ENCODE results near the gene TCN1. TPM values are rescaled to one million over a fixed set of nuclear protein-coding genes. Genes with fewer than 3 reads are reported as not detected.
"Not testable (repeated sequence)": the region's sequence is repeated elsewhere in the genome, so short reads cannot be mapped to it uniquely, and the experiment has no call there.

TCN1 gene
- total RNA-seq, 2 experiments from 2014 or later, result not detected

DNA sequence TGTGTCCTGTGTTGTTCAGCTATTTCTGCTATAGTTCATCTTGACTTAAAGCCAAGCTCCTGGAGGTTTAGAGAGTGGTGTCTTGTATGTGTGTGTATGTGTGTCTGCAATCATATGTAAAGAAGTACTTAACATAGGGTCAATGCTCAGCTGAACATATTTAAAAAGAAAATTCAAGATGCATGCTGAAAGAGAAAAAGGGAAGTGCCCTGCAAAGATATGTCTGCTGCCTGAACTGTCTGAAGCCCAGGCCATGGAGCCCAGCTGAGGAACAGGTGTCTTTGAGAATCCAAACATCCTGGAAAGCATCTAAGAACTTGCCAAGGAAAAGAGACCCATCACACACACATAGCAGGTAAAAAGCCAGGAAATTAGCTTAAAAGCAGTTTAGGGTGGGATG is 6.6 kb downstream of the TCN1 start:
- CTCF ChIA-PET, result no interaction called here
- POLR2A ChIA-PET, result no interaction called here

DNA sequence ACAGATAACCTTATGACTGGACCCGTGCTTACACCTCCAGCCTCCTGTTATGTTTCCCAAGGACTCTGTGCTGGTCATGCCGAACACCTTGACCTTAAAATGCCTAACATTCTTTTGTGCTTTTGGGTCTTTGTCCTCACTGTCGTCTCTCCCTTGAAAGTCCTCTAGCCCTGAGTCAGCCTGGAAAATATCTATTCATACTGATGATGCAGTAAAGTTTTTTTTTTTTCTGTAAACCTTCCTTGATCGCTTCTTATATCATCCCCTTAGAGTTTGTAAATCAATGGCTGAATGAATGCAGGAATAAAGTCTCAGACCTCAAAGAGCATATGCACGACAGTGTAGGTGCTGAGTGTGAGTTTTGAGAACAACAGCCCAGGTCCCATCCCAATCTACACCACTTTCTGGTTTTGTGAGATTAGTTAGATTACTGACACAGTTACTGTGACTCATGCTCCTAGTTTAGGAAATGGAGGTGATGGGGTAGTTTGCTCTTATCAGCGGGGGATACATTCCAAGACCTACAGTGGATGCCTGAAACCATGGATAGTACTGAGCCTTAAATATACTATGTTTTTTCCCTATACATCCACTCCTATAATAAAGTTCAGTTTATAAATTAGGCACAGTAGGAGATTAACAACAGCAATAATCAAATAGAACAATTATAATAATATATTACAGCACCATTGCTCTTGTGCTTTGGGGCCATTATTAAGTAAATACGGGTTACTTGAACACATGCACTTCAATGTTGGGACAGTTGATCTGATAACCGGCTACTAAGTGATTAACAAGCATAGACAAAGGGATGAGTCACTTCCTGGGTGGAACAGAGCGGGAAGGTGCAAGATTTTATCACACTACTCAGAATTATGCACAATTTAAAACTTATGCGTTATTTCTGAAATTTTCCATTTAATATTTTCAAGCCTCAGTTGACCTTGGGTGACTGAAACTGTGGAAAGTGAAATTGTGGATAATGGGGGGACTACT is 8.6 kb downstream of the TCN1 start:
- ChIA-PET POLR2A (no interaction called here), CTCF (no interaction called here)

GRCh38 chr11:59854871-59855270 is 11.4 kb downstream of the TCN1 start:
- ChIA-PET POLR2A (no interaction called here), CTCF (no interaction called here)

DNA sequence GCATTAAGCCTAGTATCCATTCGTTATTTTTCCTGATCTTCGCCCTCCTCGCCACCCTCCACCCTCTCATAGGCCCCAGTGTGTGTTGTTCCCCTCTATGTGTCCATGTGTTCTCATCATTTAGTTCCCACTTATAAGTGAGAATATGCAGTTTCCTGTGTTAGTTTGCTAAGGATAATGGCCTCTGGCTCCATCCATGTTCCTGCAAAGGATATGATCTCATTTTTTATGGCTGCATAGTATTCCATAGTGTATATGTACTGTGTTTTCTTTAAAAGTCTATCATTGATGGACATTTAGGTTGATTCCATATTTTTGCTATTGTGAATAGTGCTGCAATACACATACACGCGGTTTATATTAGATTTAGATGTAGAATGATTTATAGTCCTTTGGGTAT is 14.9 kb downstream of the TCN1 start:
- CTCF ChIA-PET, POLR2A ChIA-PET: not testable (repeated sequence)

GRCh38 chr11:59849551-59849950 is 16.7 kb downstream of the TCN1 start:
- POLR2A ChIA-PET, CTCF ChIA-PET: not testable (repeated sequence)

DNA sequence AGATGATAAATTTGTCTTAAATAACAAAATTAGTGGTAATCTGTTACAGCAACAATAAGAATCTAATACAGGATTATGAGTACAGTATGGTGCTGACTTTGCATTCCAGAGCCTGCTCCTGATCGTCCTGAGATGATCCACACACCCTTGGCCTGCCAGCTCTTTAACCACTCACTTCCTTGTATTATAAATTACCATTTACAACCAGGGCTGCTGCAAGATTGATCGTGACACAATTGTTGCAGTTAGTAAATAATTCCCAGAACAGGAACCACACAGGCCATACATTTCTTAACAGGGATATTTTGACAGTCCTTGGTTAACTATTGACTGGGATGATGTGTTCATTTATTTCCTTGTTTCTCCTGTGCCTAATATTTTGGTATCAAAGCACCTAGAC is 17.2 kb downstream of the TCN1 start:
- ChIA-PET CTCF (no interaction called here), POLR2A (no interaction called here)

DNA sequence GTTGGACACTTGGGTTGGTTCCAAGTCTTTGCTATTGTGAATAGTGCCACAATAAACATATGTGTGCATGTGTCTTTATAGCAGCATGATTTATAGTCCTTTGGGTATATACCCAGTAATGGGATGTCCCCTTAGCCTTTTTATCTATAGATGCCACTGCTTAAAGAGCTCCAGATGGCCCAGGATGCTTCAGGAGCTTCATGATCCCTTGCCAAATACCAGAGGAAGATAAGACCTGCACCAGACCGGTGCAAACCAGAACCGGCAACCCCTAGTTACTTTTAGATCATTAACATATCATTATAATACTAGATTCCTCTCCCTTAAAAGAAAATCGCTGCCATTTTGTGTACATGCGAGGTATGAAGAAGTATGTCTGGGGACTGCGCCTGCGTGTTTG is 17.8 kb downstream of the TCN1 start:
- POLR2A ChIA-PET, CTCF ChIA-PET: not testable (repeated sequence)

- POLR2A ChIA-PET, result no interaction called here
- CTCF ChIA-PET, result no interaction called here
These were observed 18.7 kb downstream of the TCN1 start for GRCh38 chr11:59847626-59848025.

GRCh38 chr11:59846556-59846955 is 19.7 kb downstream of the TCN1 start:
- ChIA-PET POLR2A (no interaction called here), CTCF (no interaction called here)

GRCh38 chr11:59845399-59845798 is 20.9 kb downstream of the TCN1 start, which contains the start of gene CBLIF:
TSS of gene CBLIF (minus strand) at chr11:59845499. CDS start at chr11:59845453, 46 bp downstream.
- ChIA-PET POLR2A (no interaction called here), CTCF (no interaction called here)

DNA sequence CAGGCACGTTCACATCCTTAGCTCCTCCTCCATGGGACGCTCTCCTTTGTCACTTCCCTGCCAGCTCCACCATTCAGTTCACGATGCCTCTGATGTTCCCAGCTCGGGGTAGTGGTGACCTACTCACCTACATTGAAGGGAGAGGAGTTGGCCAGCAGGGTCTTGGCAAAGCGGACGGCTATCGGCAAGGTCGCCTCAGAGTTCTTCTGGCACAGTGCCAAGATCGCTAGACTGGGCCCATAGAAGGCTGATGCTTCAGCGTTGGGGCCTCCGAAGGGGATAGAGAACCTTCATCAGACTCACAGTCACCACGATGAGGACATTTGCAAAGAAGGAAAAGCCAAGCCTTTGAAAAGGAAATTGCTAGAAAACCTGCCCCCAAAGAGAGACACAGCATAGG is 24.0 kb downstream of the TCN1 start:
- POLR2A ChIA-PET, result no interaction called here
- CTCF ChIA-PET, result no interaction called here

GRCh38 chr11:59841514-59841913 is 24.8 kb downstream of the TCN1 start:
- POLR2A ChIA-PET, result no interaction called here

GRCh38 chr11:59839615-59840014 is 26.7 kb downstream of the TCN1 start:
- ChIA-PET CTCF (no interaction called here), POLR2A (no interaction called here)

More at GRCh38 chr11:59841514-59841913, 24.8 kb downstream of the TCN1 start:
- CTCF ChIA-PET, result no interaction called here

DNA sequence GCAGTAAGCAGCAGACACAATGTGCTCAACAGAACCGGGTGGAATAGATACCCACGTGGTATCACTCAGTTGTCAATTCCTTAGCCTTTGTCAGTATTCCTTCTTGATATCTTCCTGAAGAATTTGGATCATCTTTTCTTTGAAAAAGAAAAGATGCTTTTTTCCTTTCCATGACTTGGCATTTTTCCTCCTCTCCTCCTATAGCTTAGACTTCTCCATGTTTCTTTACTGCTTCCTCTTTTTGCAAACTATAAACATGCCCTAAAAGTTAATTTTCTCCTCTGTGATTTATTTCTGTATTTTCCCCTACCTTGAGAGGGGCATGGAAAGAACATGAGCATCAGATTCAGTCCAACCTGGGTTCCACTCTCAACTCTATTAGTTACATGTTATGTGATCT is 32.7 kb downstream of the TCN1 start:
- POLR2A ChIA-PET, result no interaction called here
- CTCF ChIA-PET, result no interaction called here

DNA sequence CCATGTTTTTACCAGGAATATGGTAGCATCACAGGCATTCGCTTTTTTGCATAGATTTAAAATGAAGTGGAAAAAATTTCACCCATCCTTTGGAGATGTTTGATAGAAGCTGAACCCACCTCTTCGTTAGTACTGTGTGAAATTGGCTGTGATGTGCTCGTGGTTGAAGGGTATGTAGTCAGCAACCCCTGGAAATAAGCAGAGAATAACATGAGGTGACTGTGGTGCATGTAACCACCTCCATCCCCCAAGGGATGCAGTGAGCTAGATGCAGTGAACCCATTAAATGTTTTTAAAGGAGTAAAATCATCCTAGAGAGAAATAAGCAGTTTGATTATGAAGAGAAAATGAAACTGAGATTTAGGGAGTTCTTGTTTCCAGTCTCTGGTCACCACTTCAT is 36.9 kb downstream of the TCN1 start:
- ChIA-PET CTCF (no interaction called here), POLR2A (no interaction called here)

DNA sequence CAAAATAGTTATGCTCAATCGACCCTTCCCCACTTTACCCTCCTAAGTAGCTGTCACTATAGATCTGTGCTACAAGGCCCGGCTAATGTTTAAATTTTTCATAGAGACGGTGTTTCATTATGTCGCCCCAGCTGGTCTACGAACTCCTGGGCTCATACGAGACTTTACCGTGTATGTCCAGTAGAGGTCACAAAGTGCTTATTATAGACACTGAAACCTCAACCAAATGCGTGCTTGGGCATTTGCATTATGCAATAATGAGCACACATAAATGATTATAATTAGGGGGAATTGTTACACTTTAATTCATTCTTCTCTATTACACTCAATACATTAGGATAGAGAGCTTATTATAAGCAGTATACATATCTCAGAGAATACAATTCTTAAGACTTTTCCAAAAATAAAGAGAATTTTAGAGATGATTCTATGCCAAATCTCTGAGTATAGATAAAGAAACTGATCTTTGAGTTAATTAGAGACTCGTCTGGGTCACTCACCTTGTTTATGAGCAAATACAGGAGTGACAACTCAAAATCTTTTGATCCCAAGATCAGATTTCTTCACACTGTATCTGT is 43.2 kb downstream of the TCN1 start:
- ChIA-PET POLR2A (no interaction called here), CTCF (no interaction called here)

GRCh38 chr11:59818572-59818971 is 47.7 kb downstream of the TCN1 start:
- POLR2A ChIA-PET, result no interaction called here
- CTCF ChIA-PET, result no interaction called here

GRCh38 chr11:59816434-59816833 is 49.9 kb downstream of the TCN1 start:
- POLR2A ChIA-PET, CTCF ChIA-PET: not testable (repeated sequence)

GRCh38 chr11:59815754-59816153 is 50.5 kb downstream of the TCN1 start:
- POLR2A ChIA-PET, result no interaction called here
- CTCF ChIA-PET, result no interaction called here

DNA sequence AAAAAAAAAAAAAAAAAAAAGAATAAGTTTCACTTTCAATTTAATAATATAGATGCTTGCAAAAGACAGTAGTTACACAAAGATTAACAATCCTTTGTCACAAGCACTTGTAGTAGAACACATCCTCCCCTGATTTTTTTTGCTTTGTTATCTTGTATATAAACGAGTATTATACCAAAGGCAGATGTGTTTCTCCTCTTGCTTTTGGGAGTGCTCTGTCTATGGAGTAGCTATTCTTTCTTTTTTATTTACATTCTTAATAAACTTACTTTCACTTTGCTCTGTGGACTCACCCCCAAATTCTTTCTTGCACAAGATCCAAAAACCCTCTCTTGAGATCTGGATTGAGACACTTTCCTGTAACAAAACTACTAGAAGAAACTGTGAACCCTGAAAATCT is 52.3 kb downstream of the TCN1 start:
- ChIA-PET CTCF (interaction anchor here (0.7 kb wide), 2 partner anchors 42 to 1635 kb away, joined by 3 to 4 read pairs; no protein-coding TSS in a partner anchor), POLR2A (interaction anchor here (0.6 kb wide), 1 partner anchor 285 kb away, joined by 9 read pairs; no protein-coding TSS in a partner anchor)

GRCh38 chr11:59813364-59813763 is 52.9 kb downstream of the TCN1 start:
- CTCF ChIA-PET, result interaction anchor here (0.7 kb wide), 2 partner anchors 43 to 1634 kb away, joined by 3 to 4 read pairs; no protein-coding TSS in a partner anchor
- POLR2A ChIA-PET, result interaction anchor here (0.6 kb wide), 1 partner anchor 285 kb away, joined by 9 read pairs; no protein-coding TSS in a partner anchor
